Body of pancreas (tissue), 4 donors: Measurements from ENCODE around the gene PCCA. TPM values are rescaled to one million over a fixed set of nuclear protein-coding genes. Genes with fewer than 3 reads are reported as not detected.

ENCODE experiments used
- ATAC-seq: fragments of 150-250 bp; one replicate; pipeline ENCODE4 v1.9.1; 2016
- DNase-seq, 4 donors: peaks; one replicate each; pipeline ENCODE4 v3.0.0-alpha.2; 2019
- H3K27ac ChIP-seq, 4 donors: fragments of 200-600 bp; sonication (generic); 1 replicate in 3 of 4; 2 replicates in 1 of 4; pipeline versions ENCODE4 v1.5.1 to v1.6.1; 2016 to 2019; ENCODE audit warnings: mild to moderate bottlenecking in 1 of 4, mixed read lengths in 1 of 4, moderate library complexity in 1 of 4
- H3K27me3 ChIP-seq, 2 donors: fragments of 200-600 bp; sonication (generic); one replicate each; pipeline ENCODE4 v1.6.0; 2016; ENCODE audit warnings: mild to moderate bottlenecking in 1 of 2
- H3K36me3 ChIP-seq, 2 donors: fragments of 200-600 bp; sonication (generic); replicated peaks in 1 of 2; 2 replicates each; pipeline ENCODE4 v1.5.1; 2016; ENCODE audit warnings: low read depth in 2 of 2; ENCODE audit not compliant: insufficient read depth in 1 of 2
- H3K4me1 ChIP-seq: fragments of 200-600 bp; sonication (generic); one replicate; pipeline ENCODE4 v1.6.0; 2016
- H3K4me3 ChIP-seq, 2 donors: fragments of 200-600 bp; sonication (generic); 1 replicate in 1 of 2; 2 replicates in 1 of 2; pipeline ENCODE4 v1.5.1; 2016 to 2019
- H3K9me3 ChIP-seq, 3 donors: fragments of 200-600 bp; sonication (generic); 1 replicate in 2 of 3; 2 replicates in 1 of 3; pipeline ENCODE4 v1.5.1; 2016
- CTCF ChIP-seq, 7 experiments: fragments of 450-650 bp in 4 of 7; fragments of 200-600 bp in 3 of 7; sonication (generic) in 3 of 7; IDR thresholded peaks; one replicate each; pipeline ENCODE4 v1.5.1; 2016 to 2019; ENCODE audit warnings: antibody characterized with exemption in 7 of 7
- POLR2A ChIP-seq, 3 donors: fragments of 450-650 bp; IDR thresholded peaks; one replicate each; pipeline ENCODE4 v1.6.1; 2016; ENCODE audit warnings: antibody characterized with exemption in 3 of 3, mild to moderate bottlenecking in 2 of 3
- WGBS, 2 donors: methylation state at CpG; one replicate each; pipeline ENCODE4 v1.1.5; 2017; 5-methylcytosine and 5-hydroxymethylcytosine counted together
- intact Hi-C: fragments of 100-400 bp; cut with DNase I; formaldehyde crosslinking; loops from one replicate; pipeline ENCODE4 v1.15.1; 2023
- total RNA-seq, 2 donors: library from RNA; depleted of rRNA; stranded (reverse); fragments of >200 nt; gene quantifications; one replicate each; pipeline ENCODE4 v1.1.0, GENCODE V29; 2016

Gene PCCA
- total RNA-seq, 2 donors from 2014 or later = 45.2 to 46.2 TPM

DNA sequence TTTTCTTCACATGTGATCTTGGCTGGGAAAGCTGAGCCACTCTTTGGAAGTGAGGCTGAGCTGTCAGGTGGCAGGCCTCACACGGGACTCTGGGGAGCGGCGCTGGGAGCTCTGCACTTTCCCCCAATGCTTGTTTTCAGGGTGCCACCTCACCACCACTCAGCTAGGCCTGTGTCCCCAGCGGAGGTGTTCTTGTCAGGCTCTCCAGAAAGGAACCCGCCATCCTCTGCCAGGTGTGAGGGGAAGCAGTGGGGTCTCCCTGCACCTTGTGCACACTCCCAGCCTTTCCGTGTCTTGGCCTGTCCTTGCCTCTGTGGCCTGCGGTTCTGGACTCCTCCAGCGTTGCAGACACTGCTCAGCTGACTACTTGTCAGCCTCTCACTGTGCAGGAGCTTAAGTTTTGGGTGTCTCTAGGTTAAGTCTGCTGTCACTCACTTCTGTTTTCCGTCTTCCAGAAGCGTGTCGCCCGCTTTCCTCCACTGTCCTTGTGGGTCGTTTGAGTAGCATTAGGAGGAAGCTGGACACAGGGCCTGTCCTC, 447.8 kb downstream of the PCCA start:
- peaks cover 41% of the 10 kb centered on the region for H3K4me1 ChIP-seq
- no peaks in the 10 kb centered on the region for H3K36me3 ChIP-seq
- H3K27me3 ChIP-seq = no peaks in the 10 kb centered on the region
- H3K9me3 ChIP-seq = no peaks in the 10 kb centered on the region
- no peak for ATAC-seq
- H3K4me3 ChIP-seq = no peak overlapping the region
- no peak for TF ChIP-seq POLR2A (IDR thresholded peaks at IDR 0.05)
- no peak for TF ChIP-seq CTCF (IDR thresholded peaks at IDR 0.05)
- intact Hi-C loops = no loop called here
- WGBS, 2 donors = 86% methylated on average over 13 of the region's 13 CpGs
- no peak for DNase-seq
- H3K27ac ChIP-seq = no peak overlapping the region

DNA sequence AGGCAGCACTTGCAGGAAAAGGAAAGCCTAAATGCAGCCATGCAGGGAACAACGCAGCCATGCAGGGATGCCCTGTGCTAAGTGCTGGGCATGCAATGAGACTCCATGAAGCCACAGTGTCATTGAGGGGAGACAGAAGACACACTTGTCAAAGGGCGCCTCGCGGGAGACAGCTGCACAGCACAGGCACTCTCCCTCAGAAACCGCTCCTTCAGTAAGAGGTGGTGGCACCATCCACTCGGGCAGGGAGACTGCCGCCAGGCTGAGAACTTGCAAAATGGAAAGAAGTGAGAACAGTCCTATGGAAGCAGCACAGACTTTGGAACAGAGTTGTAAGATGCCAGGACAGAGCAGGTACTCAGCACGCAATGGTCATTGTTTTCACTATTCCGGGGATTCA, 448.6 kb downstream of the PCCA start:
- peaks cover 33% of the 10 kb centered on the region for H3K4me1 ChIP-seq
- H3K36me3 ChIP-seq = no peaks in the 10 kb centered on the region
- H3K27me3 ChIP-seq = no peaks in the 10 kb centered on the region
- DNase-seq = no peak
- no peak overlapping the region for H3K27ac ChIP-seq
- H3K9me3 ChIP-seq = no peaks in the 10 kb centered on the region
- TF ChIP-seq POLR2A (IDR thresholded peaks at IDR 0.05) (no peak), CTCF (IDR thresholded peaks at IDR 0.05) (no peak)
- ATAC-seq = no peak
- no peak overlapping the region for H3K4me3 ChIP-seq
- WGBS, 2 donors = 92 to 96% methylated on average over 9 of the region's 9 CpGs
- intact Hi-C loops = no loop called here

- Histone ChIP-seq H3K9me3 (no peaks in the 10 kb centered on the region), H3K4me3 (no peak overlapping the region), H3K36me3 (no peaks in the 10 kb centered on the region), H3K4me1 (peaks cover 28% of the 10 kb centered on the region), H3K27me3 (no peaks in the 10 kb centered on the region), H3K27ac (no peak overlapping the region)
- ATAC-seq = no peak
- DNase-seq = no peak
- WGBS, 2 donors = 90 to 100% methylated on average over 5 of the region's 5 CpGs
- intact Hi-C loops = no loop called here
- TF ChIP-seq CTCF (IDR thresholded peaks at IDR 0.05) = no peak
- TF ChIP-seq POLR2A (IDR thresholded peaks at IDR 0.05) = no peak
Observed at GRCh38 chr13:100537951-100538462, 449.1 kb downstream of the PCCA start.

- Histone ChIP-seq H3K4me3 (no peak overlapping the region), H3K9me3 (no peaks in the 10 kb centered on the region), H3K36me3 (no peaks in the 10 kb centered on the region), H3K27me3 (no peaks in the 10 kb centered on the region), H3K27ac (no peak overlapping the region), H3K4me1 (peaks cover 25% of the 10 kb centered on the region)
- no peak for TF ChIP-seq POLR2A (IDR thresholded peaks at IDR 0.05)
- intact Hi-C loops = no loop called here
- 84 to 93% methylated on average over 3 of the region's 3 CpGs for WGBS, 2 donors
- DNase-seq = no peak
- no peak for ATAC-seq
Observed at GRCh38 chr13:100540621-100541020, 451.7 kb downstream of the PCCA start.

DNA sequence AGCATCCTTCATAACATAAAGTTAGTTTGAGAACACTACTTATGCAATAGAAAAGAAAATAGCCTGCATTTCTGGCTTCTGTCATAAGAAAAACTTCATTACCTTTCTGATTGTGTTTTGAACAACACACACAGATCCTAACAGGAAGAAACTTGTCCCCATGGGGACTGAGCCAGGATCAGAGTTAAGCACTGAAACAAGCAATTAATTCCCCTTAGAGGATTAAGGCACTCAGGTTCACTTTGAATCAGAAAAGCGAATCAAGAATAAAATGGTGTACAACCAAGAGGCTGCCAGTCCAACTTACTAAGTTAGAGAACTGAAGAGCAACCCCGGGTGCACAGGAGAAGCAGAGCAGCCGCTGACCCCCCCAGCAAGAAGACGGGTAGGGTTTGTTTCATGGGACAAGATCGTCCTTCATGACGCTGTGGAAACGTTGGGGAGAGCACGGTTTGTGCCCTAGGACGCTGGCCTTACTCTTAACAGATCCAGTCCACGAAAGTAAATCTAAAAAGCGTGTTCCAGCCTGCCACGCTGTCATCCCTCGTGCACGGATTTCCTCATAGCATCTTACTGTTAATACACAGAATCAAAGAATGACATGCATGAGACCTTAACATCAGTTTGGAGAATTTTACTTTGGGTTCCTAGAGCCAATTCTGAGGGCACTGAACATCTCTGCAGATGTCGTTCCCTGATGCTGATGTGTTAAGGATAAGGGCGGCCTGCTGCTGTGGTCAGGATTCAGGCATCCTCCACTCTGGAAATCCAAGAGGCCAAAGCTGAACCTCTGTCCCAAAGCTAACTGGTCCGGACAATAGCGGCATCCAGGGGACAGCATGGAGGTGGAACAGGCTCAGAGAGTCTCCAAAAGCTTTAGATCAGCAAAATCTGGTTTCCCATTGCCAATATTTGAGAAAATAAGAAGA, 453.3 kb downstream of the PCCA start:
- DNase-seq (no peak), ATAC-seq (no peak)
- H3K27me3 ChIP-seq = no peaks in the 10 kb centered on the region
- TF ChIP-seq CTCF (IDR thresholded peaks at IDR 0.05) = no peak
- no peaks in the 10 kb centered on the region for H3K9me3 ChIP-seq
- intact Hi-C loops = no loop called here
- H3K27ac ChIP-seq = no peak overlapping the region
- no peak overlapping the region for H3K4me3 ChIP-seq
- no peaks in the 10 kb centered on the region for H3K36me3 ChIP-seq
- 88 to 91% methylated on average over 18 of the region's 18 CpGs for WGBS, 2 donors
- H3K4me1 ChIP-seq = peaks cover 23% of the 10 kb centered on the region
